Glomerular visceral epithelial cell (primary cell): ENCODE data around the gene SYNPO2.
"Not testable (repeated sequence)": the region's sequence is repeated elsewhere in the genome, so short reads cannot be mapped to it uniquely, and the experiment has no call there.

Experiments
- DNase-seq: peaks from one replicate; pipeline ENCODE4 v3.0.0-alpha.2; 2016; ENCODE audit errors: extremely low spot score

The SYNPO2 gene

GRCh38 chr4:118972167-118972566 is 83.5 kb downstream of the SYNPO2 start:
- DNase-seq: peak; percentile 56

GRCh38 chr4:118973295-118973694 is 84.6 kb downstream of the SYNPO2 start:
- DNase-seq: no peak

- DNase-seq: no peak
These were observed 86.1 kb downstream of the SYNPO2 start for GRCh38 chr4:118974758-118975157.

- no peak for DNase-seq
These were observed 87.0 kb downstream of the SYNPO2 start for GRCh38 chr4:118975449-118976192.

- DNase-seq: not testable (repeated sequence)
These were observed 87.5 kb downstream of the SYNPO2 start for GRCh38 chr4:118976193-118976560.

- not testable (repeated sequence) for DNase-seq
These were observed 88.4 kb downstream of the SYNPO2 start for GRCh38 chr4:118977100-118977499.

GRCh38 chr4:118979712-118980111 is 91.1 kb downstream of the SYNPO2 start:
- DNase-seq: no peak

GRCh38 chr4:118981171-118981838 is 92.7 kb downstream of the SYNPO2 start:
- DNase-seq: no peak

GRCh38 chr4:118981839-118982381 is 93.3 kb downstream of the SYNPO2 start:
- DNase-seq: peak; percentile 76

GRCh38 chr4:118983293-118983692 is 94.6 kb downstream of the SYNPO2 start:
- DNase-seq: no peak

GRCh38 chr4:118983831-118984230 is 95.2 kb downstream of the SYNPO2 start:
- DNase-seq: no peak

GRCh38 chr4:118985170-118986000 is 96.7 kb downstream of the SYNPO2 start:
- DNase-seq: no peak

GRCh38 chr4:118987959-118988634 is 99.4 kb downstream of the SYNPO2 start:
- no peak for DNase-seq

GRCh38 chr4:118988635-118988972 is 100.0 kb downstream of the SYNPO2 start:
- DNase-seq: no peak

GRCh38 chr4:118989098-118990080 is 100.7 kb downstream of the SYNPO2 start:
- peak; percentile 53 for DNase-seq

- DNase-seq: no peak
These were observed 103.0 kb downstream of the SYNPO2 start for GRCh38 chr4:118991686-118992085.

- no peak for DNase-seq
These were observed 103.5 kb downstream of the SYNPO2 start for GRCh38 chr4:118992149-118992548.

GRCh38 chr4:118993333-118993732 is 104.7 kb downstream of the SYNPO2 start:
- no peak for DNase-seq

- no peak for DNase-seq
These were observed 105.4 kb downstream of the SYNPO2 start for GRCh38 chr4:118994030-118994429.

- DNase-seq: no peak
These were observed 107.2 kb downstream of the SYNPO2 start for GRCh38 chr4:118995693-118996391.
